Measurements from ENCODE around the gene SCUBE2.

- no peak for TF ChIP-seq GATA2 (IDR thresholded peaks at IDR 0.05; ENCODE audit: low read depth, low read length)
- no peak for TF ChIP-seq GATA3 (IDR thresholded peaks at IDR 0.05; ENCODE audit: low read depth, low read length)
Measured at GRCh38 chr11:9017773-9018172, 73.6 kb downstream of the SCUBE2 start.

Data from SH-SY5Y (cell line).